Ishikawa (cell line): ENCODE measurements around the gene CFAP46.

Experiments used
- CEBPB ChIP-seq: IDR thresholded peaks from 2 replicates; pipeline ENCODE4 v1.6.1; 2012
- CREB1 ChIP-seq: IDR thresholded peaks from 2 replicates; pipeline ENCODE4 v1.6.1; 2012; ENCODE audit warnings: low read depth
- EGR1 ChIP-seq: IDR thresholded peaks from 2 replicates; pipeline ENCODE4 v1.6.1; 2012
- EP300 ChIP-seq: IDR thresholded peaks from 2 replicates; pipeline ENCODE4 v1.6.1; 2012; ENCODE audit warnings: borderline replicate concordance
- FOXM1 ChIP-seq: IDR thresholded peaks from 2 replicates; pipeline ENCODE4 v1.6.1; 2012; ENCODE audit warnings: low read depth, borderline replicate concordance
- MAX ChIP-seq: IDR thresholded peaks from 2 replicates; pipeline ENCODE4 v1.6.1; 2012
- NFIC ChIP-seq: IDR thresholded peaks from 2 replicates; pipeline ENCODE4 v1.6.1; 2012
- RAD21 ChIP-seq: IDR thresholded peaks from 2 replicates; pipeline ENCODE4 v1.6.1; 2012; ENCODE audit warnings: low read depth
- REST ChIP-seq: IDR thresholded peaks from 2 replicates; pipeline ENCODE4 v1.6.1; 2012; ENCODE audit warnings: low read depth, mild to moderate bottlenecking
- TAF1 ChIP-seq: IDR thresholded peaks from 2 replicates; pipeline ENCODE4 v1.6.1; 2012; ENCODE audit warnings: low read depth, mild to moderate bottlenecking
- TCF12 ChIP-seq: IDR thresholded peaks from 2 replicates; pipeline ENCODE4 v1.6.1; 2012; ENCODE audit warnings: low read depth
- TEAD4 ChIP-seq: IDR thresholded peaks from 2 replicates; pipeline ENCODE4 v1.6.1; 2012
- USF1 ChIP-seq: IDR thresholded peaks from 2 replicates; pipeline ENCODE4 v1.6.1; 2012
- YY1 ChIP-seq: IDR thresholded peaks from 2 replicates; pipeline ENCODE4 v1.6.1; 2012; ENCODE audit warnings: low read depth
- ZBTB7A ChIP-seq: IDR thresholded peaks from 2 replicates; pipeline ENCODE4 v1.6.1; 2012; ENCODE audit warnings: low read depth

The CFAP46 gene

GRCh38 chr10:132943058-132943790 lies 854 bp upstream of the CFAP46 start:
- TF ChIP-seq EGR1 (no peak), TEAD4 (no peak), CREB1 (no peak), ZBTB7A (no peak), EP300 (no peak), RAD21 (no peak), TCF12 (no peak), USF1 (no peak), YY1 (no peak), NFIC (no peak), MAX (no peak), CEBPB (no peak), FOXM1 (no peak), REST (no peak), TAF1 (no peak)

- TF ChIP-seq CEBPB = no peak
- TF ChIP-seq ZBTB7A = no peak
- TF ChIP-seq USF1 = no peak
- TF ChIP-seq EP300 = no peak
- no peak for TF ChIP-seq TAF1
- TF ChIP-seq FOXM1 = no peak
- TF ChIP-seq CREB1 = no peak
- TF ChIP-seq TEAD4 = no peak
These were observed 724 bp downstream of the CFAP46 start for GRCh38 chr10:132941640-132942051.

GRCh38 chr10:132940791-132941465 lies 1.4 kb downstream of the CFAP46 start:
- no peak for TF ChIP-seq USF1
- TF ChIP-seq REST = no peak
- TF ChIP-seq CREB1 = no peak
- no peak for TF ChIP-seq TEAD4
- no peak for TF ChIP-seq TAF1
- TF ChIP-seq TCF12 = no peak
- no peak for TF ChIP-seq FOXM1
- TF ChIP-seq ZBTB7A = no peak
- no peak for TF ChIP-seq RAD21
- no peak for TF ChIP-seq MAX
- no peak for TF ChIP-seq NFIC
- TF ChIP-seq YY1 = no peak
- TF ChIP-seq EGR1 = no peak
- TF ChIP-seq CEBPB = no peak
- no peak for TF ChIP-seq EP300

- no peak for TF ChIP-seq YY1
- peak; percentile 96 for TF ChIP-seq RAD21
These were observed 2.2 kb downstream of the CFAP46 start for GRCh38 chr10:132939957-132940790.
